ENCODE data around the gene PAX9. TPM values are rescaled to one million over a fixed set of nuclear protein-coding genes. Genes with fewer than 3 reads are reported as not detected.

PAX9 gene
- total RNA-seq, 1 experiment from 2014 or later = 0.99 TPM

DNA sequence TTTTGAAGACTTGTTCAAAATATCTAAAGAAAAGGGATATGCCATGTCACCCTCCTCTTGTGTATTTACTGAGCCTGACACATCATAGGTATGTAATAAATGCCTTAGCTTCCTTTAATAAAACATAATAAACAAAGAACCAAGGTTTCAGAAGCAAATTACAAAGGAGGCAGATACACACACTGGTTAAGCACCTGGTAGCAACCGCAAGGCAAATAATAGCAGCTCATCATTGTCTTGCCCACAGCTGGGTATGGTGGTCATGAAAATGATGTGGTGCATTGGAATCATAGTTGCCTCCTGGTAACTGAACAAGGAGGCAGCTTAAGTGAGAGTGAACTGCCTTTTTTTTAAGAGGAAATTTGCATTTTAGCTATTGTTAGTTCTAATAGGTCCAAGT is 39.0 kb downstream of the PAX9 start:
- no peaks in the 10 kb centered on the region for H3K27me3 ChIP-seq
- H3K9me3 ChIP-seq = no peaks in the 10 kb centered on the region
- DNase-seq = no peak
- no peaks in the 10 kb centered on the region for H3K36me3 ChIP-seq
- no peak overlapping the region for H3K4me3 ChIP-seq

DNA sequence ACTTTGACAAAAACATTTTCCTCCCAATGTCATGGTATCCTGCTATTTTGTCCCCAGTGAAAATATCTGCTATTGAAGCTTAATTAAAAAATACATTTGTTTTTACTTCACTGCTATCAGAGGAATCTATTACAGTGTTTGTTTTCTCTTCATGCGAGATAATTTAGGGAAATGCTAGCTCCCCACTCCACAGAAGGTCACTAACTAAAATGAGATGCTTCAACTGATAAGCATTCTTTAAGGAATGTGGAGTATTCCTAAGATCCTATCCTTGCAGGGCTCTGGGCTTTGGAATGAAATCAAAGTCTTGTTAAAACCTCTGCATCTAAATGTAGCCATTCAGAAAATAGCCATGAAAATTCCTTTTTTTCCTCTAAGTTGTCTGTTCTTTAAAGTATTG is 39.5 kb downstream of the PAX9 start:
- H3K9me3 ChIP-seq = no peaks in the 10 kb centered on the region
- DNase-seq = no peak

DNA sequence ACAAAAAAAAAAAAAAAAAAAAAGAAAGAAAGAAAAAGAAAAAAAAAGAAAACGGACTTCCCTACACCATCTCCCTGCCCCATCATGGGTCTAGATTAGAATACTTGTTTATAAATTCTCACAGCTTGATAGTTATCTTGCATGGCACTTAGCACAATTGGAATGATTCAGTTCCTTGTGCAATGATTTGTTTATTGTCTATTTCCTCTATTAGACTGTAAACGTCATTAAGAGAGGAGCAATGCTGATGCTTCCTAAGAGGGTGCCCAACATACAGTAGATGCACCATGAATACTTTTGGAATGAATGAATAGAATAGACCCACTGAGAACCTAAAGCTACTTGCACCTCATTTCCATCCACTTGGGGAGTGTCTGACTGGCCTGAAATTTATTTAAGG is 40.8 kb downstream of the PAX9 start:
- no peak for DNase-seq
- H3K27me3 ChIP-seq = no peaks in the 10 kb centered on the region
- H3K9me3 ChIP-seq = no peaks in the 10 kb centered on the region
- H3K36me3 ChIP-seq = no peaks in the 10 kb centered on the region
- H3K4me3 ChIP-seq = no peak overlapping the region

More for the DNA sequence above, 39.5 kb downstream of the PAX9 start:
- Histone ChIP-seq H3K36me3 (no peaks in the 10 kb centered on the region), H3K27me3 (no peaks in the 10 kb centered on the region), H3K4me3 (no peak overlapping the region)

GRCh38 chr14:36707570-36707969 is 45.9 kb downstream of the PAX9 start:
- Histone ChIP-seq H3K9me3 (no peaks in the 10 kb centered on the region), H3K27me3 (no peaks in the 10 kb centered on the region), H3K4me3 (no peak overlapping the region), H3K36me3 (no peaks in the 10 kb centered on the region)
- no peak for DNase-seq

DNA sequence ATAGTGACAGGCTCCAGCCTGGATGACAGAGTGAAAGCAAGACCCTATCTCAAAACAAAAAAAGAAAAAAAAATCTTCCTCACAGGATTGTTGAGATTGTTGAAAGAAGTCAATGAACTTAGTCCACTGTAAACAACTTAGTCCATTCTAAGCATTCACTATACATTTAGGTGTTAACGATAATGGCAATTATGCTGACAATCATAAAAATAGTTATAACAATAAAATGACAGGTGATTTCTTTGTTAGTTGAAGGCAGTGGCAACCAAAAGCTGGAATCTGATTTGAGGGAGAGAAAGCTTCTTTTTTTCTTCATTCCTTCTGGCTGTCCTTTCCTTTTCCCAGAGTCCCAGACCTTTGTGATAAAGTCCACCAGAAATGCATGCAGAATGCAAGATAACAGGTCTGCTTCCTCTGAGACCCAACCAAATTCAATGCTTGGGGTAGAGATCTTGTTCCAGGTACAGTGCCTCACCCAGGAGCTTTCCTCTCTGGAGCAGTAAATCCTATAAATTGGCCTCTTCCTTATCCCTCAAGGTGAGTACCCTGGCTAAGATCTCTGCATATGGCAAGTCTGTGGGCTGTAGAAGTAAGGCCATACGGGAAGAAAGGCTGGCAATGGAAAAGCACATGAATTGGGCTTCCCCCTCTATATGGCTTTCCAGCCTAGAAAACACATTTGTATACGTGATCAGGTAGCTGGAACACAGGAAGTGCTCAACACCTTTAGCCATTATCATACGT is 52.5 kb downstream of the PAX9 start:
- DNase-seq = no peak
- no peak overlapping the region for H3K4me3 ChIP-seq
- H3K9me3 ChIP-seq = no peaks in the 10 kb centered on the region
- no peaks in the 10 kb centered on the region for H3K36me3 ChIP-seq
- H3K27me3 ChIP-seq = no peaks in the 10 kb centered on the region

DNA sequence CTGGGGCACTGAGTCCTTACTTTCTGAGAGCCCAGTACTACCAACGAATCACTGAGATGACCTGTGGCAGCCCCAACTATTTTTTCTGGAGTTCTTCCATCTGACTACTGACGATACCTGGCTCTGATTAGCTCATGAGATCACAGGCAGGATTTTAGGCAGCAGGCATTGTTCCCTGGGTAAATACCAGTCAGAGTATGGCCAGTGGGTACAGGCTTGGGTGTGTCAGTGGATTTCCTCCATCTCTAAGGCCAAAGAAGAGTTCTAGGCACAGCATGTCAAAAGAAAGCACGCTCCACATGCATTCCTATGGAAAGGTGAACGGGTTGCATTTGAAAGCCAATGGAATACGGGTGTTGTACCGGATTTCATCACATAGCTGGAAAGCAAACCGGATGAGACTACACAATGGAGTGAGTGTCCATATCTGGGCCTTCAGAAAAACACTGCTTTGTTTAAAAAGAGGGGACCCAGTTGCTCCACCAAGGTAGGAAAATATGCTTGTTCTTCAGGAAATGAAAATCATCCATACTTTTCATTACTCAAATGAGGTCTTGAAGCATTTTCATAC is 55.0 kb downstream of the PAX9 start:
- DNase-seq = peak; percentile 3
- no peak overlapping the region for H3K4me3 ChIP-seq
- no peaks in the 10 kb centered on the region for H3K9me3 ChIP-seq

GRCh38 chr14:36717363-36717762 is 55.7 kb downstream of the PAX9 start:
- no peak for DNase-seq
- H3K4me3 ChIP-seq = no peak overlapping the region
- H3K27me3 ChIP-seq = no peaks in the 10 kb centered on the region
- H3K9me3 ChIP-seq = no peaks in the 10 kb centered on the region
- H3K36me3 ChIP-seq = no peaks in the 10 kb centered on the region

More for the DNA sequence above, 55.0 kb downstream of the PAX9 start:
- Histone ChIP-seq H3K27me3 (no peaks in the 10 kb centered on the region), H3K36me3 (no peaks in the 10 kb centered on the region)

- no peak for DNase-seq
These were observed 56.6 kb downstream of the PAX9 start for GRCh38 chr14:36718216-36718615.

GRCh38 chr14:36719823-36720222 is 58.2 kb downstream of the PAX9 start:
- DNase-seq = no peak
- Histone ChIP-seq H3K4me3 (no peak overlapping the region), H3K27me3 (no peaks in the 10 kb centered on the region), H3K9me3 (no peaks in the 10 kb centered on the region), H3K36me3 (no peaks in the 10 kb centered on the region)

More at GRCh38 chr14:36718216-36718615, 56.6 kb downstream of the PAX9 start:
- Histone ChIP-seq H3K4me3 (no peak overlapping the region), H3K36me3 (no peaks in the 10 kb centered on the region), H3K27me3 (no peaks in the 10 kb centered on the region), H3K9me3 (no peaks in the 10 kb centered on the region)

DNA sequence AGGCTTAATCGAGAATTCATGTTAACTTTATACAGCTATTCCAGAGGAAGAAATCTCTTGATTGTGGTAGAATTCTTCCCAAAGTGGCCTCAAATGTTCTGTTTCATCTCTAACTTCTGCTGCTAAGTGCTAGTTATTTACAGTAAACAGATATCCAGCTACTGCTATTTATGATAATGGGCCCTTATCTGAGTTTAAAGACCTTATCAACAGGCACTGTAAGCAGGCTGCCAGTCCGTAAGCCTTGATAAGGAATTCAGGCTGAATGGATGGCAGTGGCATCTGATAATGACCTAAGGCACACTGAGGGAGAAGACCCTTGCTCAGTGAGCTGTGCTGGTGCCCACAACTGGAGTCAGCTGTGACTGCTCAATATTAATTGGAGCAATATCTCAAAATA is 59.0 kb downstream of the PAX9 start:
- Histone ChIP-seq H3K36me3 (no peaks in the 10 kb centered on the region), H3K27me3 (no peaks in the 10 kb centered on the region), H3K9me3 (no peaks in the 10 kb centered on the region), H3K4me3 (no peak overlapping the region)
- DNase-seq = no peak

DNA sequence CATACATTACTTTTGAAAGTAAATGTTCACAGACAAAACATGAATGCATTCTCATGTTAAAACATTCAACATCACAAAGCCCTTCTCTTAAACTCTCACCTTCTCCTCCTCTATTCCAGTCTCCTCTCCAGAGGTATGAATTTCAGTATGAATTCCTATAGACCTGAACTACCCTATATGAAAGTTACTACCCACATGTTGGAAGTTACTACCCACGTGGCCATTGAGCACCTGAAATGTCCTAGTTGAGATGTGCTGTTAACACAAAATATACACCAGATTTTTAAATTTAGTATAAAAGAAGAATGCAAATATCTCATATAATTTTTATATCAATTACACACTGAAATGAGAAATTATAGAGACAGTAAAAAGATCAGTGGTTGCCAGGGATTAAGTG is 60.2 kb downstream of the PAX9 start:
- Histone ChIP-seq H3K9me3 (no peaks in the 10 kb centered on the region), H3K4me3 (no peak overlapping the region), H3K36me3 (no peaks in the 10 kb centered on the region), H3K27me3 (no peaks in the 10 kb centered on the region)
- DNase-seq = no peak

DNA sequence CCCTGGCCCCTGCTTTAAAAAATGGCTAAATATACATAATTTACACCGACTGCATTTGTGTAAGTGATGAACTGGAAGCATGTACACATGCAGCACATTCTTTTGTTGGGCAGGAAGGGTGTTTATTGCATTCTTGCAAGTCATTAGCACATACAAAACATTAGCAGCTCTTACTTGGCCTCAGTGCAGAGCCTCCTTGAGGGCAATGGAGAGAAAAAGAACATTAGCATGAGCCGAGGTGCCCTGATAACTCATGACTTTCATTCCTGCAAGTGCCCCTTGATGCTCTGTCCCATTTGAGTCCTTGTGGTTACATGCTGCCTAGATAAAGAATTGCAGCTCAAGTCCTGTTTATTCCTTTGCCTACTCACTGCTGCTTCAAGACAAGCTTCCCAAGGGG is 61.9 kb downstream of the PAX9 start:
- Histone ChIP-seq H3K9me3 (no peaks in the 10 kb centered on the region), H3K4me3 (no peak overlapping the region), H3K27me3 (no peaks in the 10 kb centered on the region), H3K36me3 (no peaks in the 10 kb centered on the region)
- no peak for DNase-seq

DNA sequence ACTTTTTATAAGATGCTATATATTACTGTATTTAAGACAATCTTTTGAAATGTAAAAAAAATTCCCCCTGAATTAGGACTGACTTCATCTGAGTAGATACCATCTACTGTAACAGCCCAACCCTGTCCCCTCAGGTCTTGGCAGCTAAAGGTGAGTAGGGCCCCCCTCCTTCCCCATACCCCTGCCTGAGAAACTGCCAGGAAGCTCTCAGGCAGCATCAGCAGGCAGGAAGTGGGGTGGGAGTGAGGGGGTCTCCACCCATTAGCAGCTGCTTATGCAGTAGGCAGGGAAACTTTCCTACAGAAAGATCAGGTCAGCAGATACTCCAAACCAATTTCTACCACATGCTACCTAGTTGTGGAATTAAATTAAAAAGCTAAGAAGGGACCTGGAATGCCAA is 62.5 kb downstream of the PAX9 start:
- DNase-seq = no peak
- H3K36me3 ChIP-seq = no peaks in the 10 kb centered on the region
- no peaks in the 10 kb centered on the region for H3K9me3 ChIP-seq
- no peaks in the 10 kb centered on the region for H3K27me3 ChIP-seq
- H3K4me3 ChIP-seq = no peak overlapping the region

GRCh38 chr14:36726128-36726527 is 64.5 kb downstream of the PAX9 start:
- Histone ChIP-seq H3K9me3 (no peaks in the 10 kb centered on the region), H3K36me3 (no peaks in the 10 kb centered on the region), H3K27me3 (no peaks in the 10 kb centered on the region), H3K4me3 (no peak overlapping the region)
- DNase-seq = no peak

Other genes starting within 250 kb of the PAX9 start
- not detected in 2 replicates for gene NKX2-1, start 141.6 kb upstream of the PAX9 start, total RNA-seq (2014; rRNA removed; shearing (Covaris generic); ENCODE audit: low replicate concordance)
- gene NKX2-8, start 79.2 kb upstream of the PAX9 start, total RNA-seq (2014; rRNA removed; shearing (Covaris generic); ENCODE audit: low replicate concordance) = not detected in 2 replicates